HFFc6 (cell line): ENCODE results near the gene ZNF506. TPM values are rescaled to one million over a fixed set of nuclear protein-coding genes. Genes with fewer than 3 reads are reported as not detected.

ENCODE experiments used
- DNase-seq: peaks from one replicate; pipeline ENCODE4 v3.0.0-alpha.2; 2018
- H3K27ac Mint-ChIP-seq: 2 replicates; pipeline ENCODE4 v1.8.0; 2020; ENCODE audit warnings: mild to moderate bottlenecking, mixed read lengths
- H3K27me3 Mint-ChIP-seq: 2 replicates; pipeline ENCODE4 v1.8.0; 2021; ENCODE audit warnings: mild to moderate bottlenecking, moderate library complexity, mixed read lengths; ENCODE audit not compliant: insufficient read depth
- H3K36me3 Mint-ChIP-seq: 2 replicates; pipeline ENCODE4 v1.8.0; 2021; ENCODE audit warnings: low read depth, mixed read lengths
- H3K4me1 Mint-ChIP-seq: 2 replicates; pipeline ENCODE4 v1.8.0; 2020; ENCODE audit warnings: low read depth, mixed read lengths
- H3K4me3 Mint-ChIP-seq: 2 replicates; pipeline ENCODE4 v1.8.0; 2020; ENCODE audit warnings: mild to moderate bottlenecking, moderate library complexity, mixed read lengths
- H3K9me3 Mint-ChIP-seq: 2 replicates; pipeline ENCODE4 v1.8.0; 2020; ENCODE audit warnings: mild to moderate bottlenecking, mixed read lengths
- total RNA-seq, 6 experiments: library from RNA; stranded (reverse); fragmentation: NEBNext Ultra II Directional; extraction: Animal tissue kit (Norgen Biotek cat#: 25700); gene quantifications; 2 replicates in 1 of 6; 3 replicates in 5 of 6; pipeline ENCODE4 v1.2.3, GENCODE V29; 2021
- TF ChIP-seq, protein P1 (sequence below): fragments of 200-600 bp; sonication (generic); IDR thresholded peaks from 2 replicates; pipeline ENCODE4 v1.5.0; 2021; ENCODE audit warnings: antibody characterized with exemption, mild to moderate bottlenecking

ZNF506 gene
- total RNA-seq, 6 experiments from 2014 or later = 0.50 to 5.4 (median 4.5) TPM

DNA sequence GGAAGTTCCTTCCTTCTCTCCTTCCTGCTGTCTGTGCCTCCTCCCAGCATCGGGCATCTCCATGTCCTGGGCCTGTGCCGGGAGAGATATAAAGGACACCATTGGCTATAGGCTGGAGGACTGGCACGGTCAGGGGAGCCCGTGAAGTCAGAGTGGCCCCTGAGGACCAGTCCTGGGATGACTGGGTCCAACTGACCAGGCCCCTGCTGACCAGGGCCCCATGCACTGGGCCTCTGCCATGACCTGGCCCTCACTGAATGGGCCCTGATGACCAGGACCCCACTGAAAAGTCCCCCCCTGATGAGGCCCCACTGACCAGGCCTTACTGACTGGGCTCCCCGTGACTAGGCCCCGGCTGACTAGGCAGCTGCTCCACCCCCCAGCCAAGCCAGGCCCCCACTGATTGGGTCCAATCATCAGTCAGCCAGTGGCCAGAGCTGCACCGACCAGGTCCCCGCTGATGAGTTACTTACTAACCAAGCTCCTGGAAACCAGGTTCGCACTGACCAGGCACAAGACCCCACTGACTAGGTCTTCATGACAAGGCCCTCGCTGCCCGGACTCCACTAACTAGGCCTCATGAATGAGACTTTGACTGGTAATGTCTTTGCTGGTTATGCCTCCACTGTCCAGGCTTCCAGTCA lies 68.7 kb downstream of the ZNF506 start:
- H3K27me3 Mint-ChIP-seq = 0 out of 2 replicates have a peak, but pooled peaks cover 1% of the 10 kb centered on the region
- H3K36me3 Mint-ChIP-seq = 0 out of 2 replicates have a peak, but pooled peaks cover 10% of the 10 kb centered on the region
- TF ChIP-seq, protein P1, sequence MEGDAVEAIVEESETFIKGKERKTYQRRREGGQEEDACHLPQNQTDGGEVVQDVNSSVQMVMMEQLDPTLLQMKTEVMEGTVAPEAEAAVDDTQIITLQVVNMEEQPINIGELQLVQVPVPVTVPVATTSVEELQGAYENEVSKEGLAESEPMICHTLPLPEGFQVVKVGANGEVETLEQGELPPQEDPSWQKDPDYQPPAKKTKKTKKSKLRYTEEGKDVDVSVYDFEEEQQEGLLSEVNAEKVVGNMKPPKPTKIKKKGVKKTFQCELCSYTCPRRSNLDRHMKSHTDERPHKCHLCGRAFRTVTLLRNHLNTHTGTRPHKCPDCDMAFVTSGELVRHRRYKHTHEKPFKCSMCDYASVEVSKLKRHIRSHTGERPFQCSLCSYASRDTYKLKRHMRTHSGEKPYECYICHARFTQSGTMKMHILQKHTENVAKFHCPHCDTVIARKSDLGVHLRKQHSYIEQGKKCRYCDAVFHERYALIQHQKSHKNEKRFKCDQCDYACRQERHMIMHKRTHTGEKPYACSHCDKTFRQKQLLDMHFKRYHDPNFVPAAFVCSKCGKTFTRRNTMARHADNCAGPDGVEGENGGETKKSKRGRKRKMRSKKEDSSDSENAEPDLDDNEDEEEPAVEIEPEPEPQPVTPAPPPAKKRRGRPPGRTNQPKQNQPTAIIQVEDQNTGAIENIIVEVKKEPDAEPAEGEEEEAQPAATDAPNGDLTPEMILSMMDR = no peak
- DNase-seq = no peak
- no peaks in the 10 kb centered on the region for H3K4me1 Mint-ChIP-seq
- H3K9me3 Mint-ChIP-seq = peaks cover 57% of the 10 kb centered on the region
- no peak overlapping the region for H3K4me3 Mint-ChIP-seq
- no peak overlapping the region for H3K27ac Mint-ChIP-seq

DNA sequence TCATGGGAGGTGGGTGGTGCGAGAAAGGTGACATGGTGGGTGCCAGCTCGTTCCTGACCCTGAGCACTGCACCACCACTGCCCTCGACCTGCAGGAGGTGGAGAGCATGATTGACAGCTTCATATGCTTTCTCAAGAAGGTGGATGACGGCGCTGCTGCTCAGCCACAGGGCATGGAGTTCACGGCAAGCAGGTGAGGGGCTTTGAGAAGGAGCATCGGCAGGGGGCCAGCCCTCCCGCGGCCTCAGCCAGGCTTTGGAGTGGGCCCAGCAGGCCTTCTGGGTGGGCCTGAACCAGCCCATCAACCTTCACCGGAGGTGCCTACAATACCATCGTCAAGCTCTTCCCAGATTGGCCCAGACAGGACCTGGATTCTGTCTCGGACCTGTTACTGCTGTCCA lies 69.7 kb downstream of the ZNF506 start:
- DNase-seq = no peak
- Mint-ChIP-seq H3K4me1 (no peaks in the 10 kb centered on the region), H3K36me3 (0 out of 2 replicates have a peak, but pooled peaks cover 10% of the 10 kb centered on the region)

DNA sequence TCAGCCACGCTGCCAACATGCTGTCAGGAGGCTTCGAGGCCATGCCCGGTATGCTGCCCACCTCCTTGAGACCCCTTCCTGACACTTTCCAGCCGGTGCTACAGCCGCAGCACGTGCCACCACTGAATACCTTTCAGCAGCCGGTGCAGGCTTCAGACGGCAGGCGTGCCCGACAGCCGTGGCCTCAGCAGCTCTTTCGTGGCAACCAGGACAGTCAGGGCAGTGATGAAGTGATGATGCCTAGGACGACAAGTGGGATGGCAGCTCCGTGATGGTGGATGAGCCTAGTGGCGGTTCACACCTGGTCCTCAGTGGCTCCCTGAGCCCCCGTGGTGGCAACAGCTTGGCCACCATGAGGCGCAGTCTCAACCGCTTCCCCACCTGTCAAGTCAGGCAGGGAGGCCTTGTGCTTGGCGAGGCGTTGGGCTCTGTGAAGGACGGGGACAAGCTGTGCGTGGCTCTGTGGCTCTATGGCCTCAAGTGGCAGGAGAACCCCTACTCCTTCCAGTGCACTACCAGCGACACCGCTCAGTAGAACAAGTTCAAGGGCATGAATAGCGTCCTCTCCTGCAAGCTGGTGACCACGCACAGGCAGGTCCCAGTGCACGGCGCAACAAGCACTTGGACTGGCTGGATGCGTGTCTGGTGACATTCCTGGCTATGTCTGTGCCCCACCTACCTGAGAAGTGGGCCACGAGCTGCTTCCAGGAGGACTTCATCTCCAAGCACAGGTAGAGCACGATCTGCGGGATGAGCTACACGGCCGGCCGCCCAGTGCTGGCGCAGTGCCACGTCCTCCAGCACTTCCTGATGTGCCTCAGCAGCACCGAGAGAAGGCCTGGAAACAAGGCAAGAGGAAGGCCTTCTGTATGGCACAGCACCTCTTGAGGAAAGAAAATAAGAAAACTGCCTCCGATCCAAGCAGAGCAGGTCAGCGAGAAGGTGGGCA lies 70.4 kb downstream of the ZNF506 start:
- no peak for DNase-seq
- Mint-ChIP-seq H3K36me3 (0 out of 2 replicates have a peak, but pooled peaks cover 10% of the 10 kb centered on the region), H3K4me3 (no peak overlapping the region), H3K4me1 (no peaks in the 10 kb centered on the region), H3K27me3 (0 out of 2 replicates have a peak, but pooled peaks cover 1% of the 10 kb centered on the region), H3K27ac (no peak overlapping the region), H3K9me3 (peaks cover 48% of the 10 kb centered on the region)
- TF ChIP-seq, protein P1 = no peak

More for the DNA sequence above, 69.7 kb downstream of the ZNF506 start:
- Mint-ChIP-seq H3K4me3 (no peak overlapping the region), H3K27ac (no peak overlapping the region), H3K9me3 (peaks cover 50% of the 10 kb centered on the region), H3K27me3 (0 out of 2 replicates have a peak, but pooled peaks cover 1% of the 10 kb centered on the region)
- TF ChIP-seq, protein P1 = no peak

DNA sequence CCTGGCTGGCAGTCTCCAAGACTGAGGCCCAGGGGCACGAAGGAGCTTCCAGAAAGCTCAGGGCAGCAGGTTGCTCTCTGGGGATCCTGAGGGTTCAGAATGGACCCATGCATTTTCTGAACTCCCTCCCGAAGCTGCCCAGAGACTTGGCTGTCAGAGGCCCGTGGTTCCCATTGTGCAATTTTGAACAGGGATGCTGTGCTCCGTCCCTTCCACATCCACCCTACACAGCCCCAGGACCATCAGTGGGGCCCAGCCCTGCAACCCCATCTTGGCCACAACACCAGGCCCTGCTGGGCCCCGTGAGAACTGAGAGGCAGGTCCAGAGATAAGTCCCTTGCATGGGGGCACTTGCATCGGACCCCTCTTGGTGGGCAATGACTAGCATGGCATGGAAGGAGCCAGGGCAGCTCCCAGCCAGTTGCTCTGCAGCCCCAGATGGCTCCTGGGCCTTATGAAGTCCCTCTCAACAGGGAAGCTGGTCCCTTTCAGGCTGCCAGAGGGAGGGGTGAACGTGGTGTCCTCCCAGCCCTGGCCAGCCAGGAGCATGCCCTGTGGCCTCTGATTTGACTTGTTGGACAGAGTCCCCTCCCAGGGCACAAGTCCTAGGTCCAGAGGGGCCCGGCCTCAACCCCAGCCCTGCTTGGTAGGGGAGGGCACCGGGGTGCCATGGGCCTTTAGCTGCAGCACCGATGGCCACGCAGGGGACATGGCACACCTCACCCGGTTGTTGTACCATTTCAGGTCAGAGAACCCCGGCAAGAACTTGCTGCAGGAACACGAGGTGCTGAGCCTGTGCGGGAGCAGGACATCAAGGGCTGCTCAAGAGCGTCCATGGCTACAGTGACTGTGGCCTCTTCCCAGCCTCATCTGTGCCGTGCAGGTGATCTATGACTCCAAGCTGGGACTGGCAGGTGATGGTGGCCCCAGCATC lies 71.4 kb downstream of the ZNF506 start:
- Mint-ChIP-seq H3K4me1 (no peaks in the 10 kb centered on the region), H3K36me3 (0 out of 2 replicates have a peak, but pooled peaks cover 10% of the 10 kb centered on the region), H3K9me3 (peaks cover 40% of the 10 kb centered on the region), H3K27me3 (no peaks in the 10 kb centered on the region), H3K27ac (no peak overlapping the region), H3K4me3 (no peak overlapping the region)
- TF ChIP-seq, protein P1 = no peak
- no peak for DNase-seq
